WTC11 (cell line): ENCODE measurements around the gene PCDHGC5. TPM values are rescaled to one million over a fixed set of nuclear protein-coding genes. Genes with fewer than 3 reads are reported as not detected.

Experiments
- ATAC-seq: fragments of 200-7000 bp; cut with Tn5 transposase; 2 replicates; pipeline ENCODE4 v1.10.0; 2021; ENCODE audit warnings: mild to moderate bottlenecking, moderate library complexity
- CTCF ChIA-PET: fragments of 300-600 bp; sonication (Branson Sonifier 250); formaldehyde crosslinking; loops from one replicate; lab custom pipeline; 2021; ENCODE audit warnings: antibody characterized with exemption; lab: Charles Lee
- POLR2A ChIA-PET: fragments of 350-600 bp; sonication (Branson Sonifier 250); formaldehyde crosslinking; loops from one replicate; lab custom pipeline; 2021; ENCODE audit warnings: antibody characterized with exemption; lab: Charles Lee
- DNase-seq: peaks from one replicate; pipeline ENCODE4 v3.0.0; 2021; ENCODE audit warnings: low spot score
- H3K27ac Mint-ChIP-seq: 2 replicates; pipeline ENCODE4 v1.8.0; 2021; ENCODE audit warnings: mixed read lengths
- H3K27me3 Mint-ChIP-seq: 2 replicates; pipeline ENCODE4 v1.8.0; 2021; ENCODE audit warnings: low read depth, mild to moderate bottlenecking, moderate library complexity, mixed read lengths
- H3K36me3 Mint-ChIP-seq: 2 replicates; pipeline ENCODE4 v1.8.0; 2021; ENCODE audit warnings: mixed read lengths
- H3K4me1 Mint-ChIP-seq: 2 replicates; pipeline ENCODE4 v1.8.0; 2022; ENCODE audit warnings: mixed read lengths
- H3K4me3 Mint-ChIP-seq: 2 replicates; pipeline ENCODE4 v1.8.0; 2021; ENCODE audit warnings: mild to moderate bottlenecking, moderate library complexity, mixed read lengths
- H3K9me3 Mint-ChIP-seq: 2 replicates; pipeline ENCODE4 v1.8.0; 2021; ENCODE audit warnings: mixed read lengths
- AR ChIP-seq: fragments of 250-450 bp; sonication (Bioruptor Pico); IDR thresholded peaks from 2 replicates; pipeline ENCODE4 v1.9.0; 2021; ENCODE audit warnings: mild to moderate bottlenecking
- ATF6 ChIP-seq: sonication (generic); formaldehyde crosslinking; IDR thresholded peaks from 2 replicates; pipeline ENCODE4 v1.8.1; 2023; ENCODE audit warnings: mild to moderate bottlenecking, missing genetic modification reagents
- CREB1 ChIP-seq: sonication (generic); formaldehyde crosslinking; IDR thresholded peaks from 2 replicates; pipeline ENCODE4 v1.8.0; 2023; ENCODE audit warnings: mild to moderate bottlenecking, missing genetic modification reagents
- ETV6 ChIP-seq: sonication (generic); formaldehyde crosslinking; IDR thresholded peaks from 2 replicates; pipeline ENCODE4 v1.8.1; 2022; ENCODE audit warnings: mild to moderate bottlenecking, missing genetic modification reagents
- FOXJ3 ChIP-seq: sonication (generic); formaldehyde crosslinking; IDR thresholded peaks from 2 replicates; pipeline ENCODE4 v1.9.0; 2021; ENCODE audit warnings: missing genetic modification reagents, mild to moderate bottlenecking, borderline replicate concordance
- GRHL2 ChIP-seq: fragments of 250-450 bp; sonication (Bioruptor Pico); IDR thresholded peaks from 2 replicates; pipeline ENCODE4 v1.8.0; 2022; ENCODE audit warnings: mild to moderate bottlenecking, moderate library complexity; ENCODE audit not compliant: insufficient replicate concordance, severe bottlenecking
- GTF2I ChIP-seq: fragments of 250-450 bp; sonication (Bioruptor Pico); conservative IDR thresholded peaks from 2 replicates; pipeline ENCODE4 v1.4.0; 2021; ENCODE audit warnings: mild to moderate bottlenecking
- MXD4 ChIP-seq: fragments of 250-450 bp; sonication (Bioruptor Pico); IDR thresholded peaks from 2 replicates; pipeline ENCODE4 v1.8.0; 2021; ENCODE audit warnings: mild to moderate bottlenecking, moderate library complexity, borderline replicate concordance
- PRDM15 ChIP-seq: sonication (generic); formaldehyde crosslinking; IDR thresholded peaks from 2 replicates; pipeline ENCODE4 v1.8.0; 2022; ENCODE audit warnings: missing genetic modification reagents
- SMAD3 ChIP-seq: sonication (generic); formaldehyde crosslinking; IDR thresholded peaks from 2 replicates; pipeline ENCODE4 v1.8.0; 2022; ENCODE audit warnings: missing genetic modification reagents, mild to moderate bottlenecking, borderline replicate concordance
- SMAD4 ChIP-seq: sonication (generic); formaldehyde crosslinking; IDR thresholded peaks from 2 replicates; pipeline ENCODE4 v1.8.0; 2022; ENCODE audit warnings: mild to moderate bottlenecking, missing genetic modification reagents
- ZNF121 ChIP-seq: sonication (generic); formaldehyde crosslinking; IDR thresholded peaks from 2 replicates; pipeline ENCODE4 v1.8.0; 2023; ENCODE audit warnings: missing genetic modification reagents
- ZNF138 ChIP-seq: sonication (generic); formaldehyde crosslinking; conservative IDR thresholded peaks from 2 replicates; pipeline ENCODE4 v1.8.1; 2022; ENCODE audit warnings: mild to moderate bottlenecking, moderate library complexity, missing genetic modification reagents
- ZNF425 ChIP-seq: fragments of 250-450 bp; sonication (Bioruptor Pico); conservative IDR thresholded peaks from 2 replicates; pipeline ENCODE4 v1.9.0; 2021; ENCODE audit warnings: mild to moderate bottlenecking
- ZNF671 ChIP-seq: fragments of 250-450 bp; sonication (Bioruptor Pico); IDR thresholded peaks from 2 replicates; pipeline ENCODE4 v1.8.0; 2021; ENCODE audit warnings: mild to moderate bottlenecking
- total RNA-seq: library from RNA; stranded (reverse); gene quantifications from 3 replicates; pipeline ENCODE4 v1.2.3, GENCODE V29; 2021

PCDHGC5 gene
- total RNA-seq, 1 experiment from 2014 or later, result 1.5 TPM

- no peak for TF ChIP-seq GRHL2
- TF ChIP-seq FOXJ3 (CRISPR knock-in tag), result no peak
- TF ChIP-seq, all 79 proteins: peak for 0
Measured at GRCh38 chr5:141529002-141529401, 40.1 kb downstream of the PCDHGC5 start (continued).

- Mint-ChIP-seq H3K4me3 (no peak overlapping the region), H3K27ac (no peak overlapping the region), H3K36me3 (peaks cover 36% of the 10 kb centered on the region), H3K27me3 (no peaks in the 10 kb centered on the region), H3K9me3 (no peaks in the 10 kb centered on the region), H3K4me1 (peaks cover 14% of the 10 kb centered on the region)
- ChIA-PET CTCF (interaction anchor here (1.2 to 1.3 kb wide), 2 partner anchors 51 to 112 kb away, joined by 3 read pairs; partner anchors contain the start of gene PCDHGB7), POLR2A (no interaction called here)
- no peak for TF ChIP-seq ZNF425 (CRISPR knock-in tag)
- ATAC-seq, result no peak
- no peak for DNase-seq
Measured at GRCh38 chr5:141529873-141530272, 41.0 kb downstream of the PCDHGC5 start.

GRCh38 chr5:141532726-141533125 is 43.8 kb downstream of the PCDHGC5 start:
- Mint-ChIP-seq H3K4me3 (no peak overlapping the region), H3K36me3 (peaks cover 30% of the 10 kb centered on the region), H3K4me1 (no peaks in the 10 kb centered on the region), H3K27ac (no peak overlapping the region), H3K9me3 (no peaks in the 10 kb centered on the region), H3K27me3 (no peaks in the 10 kb centered on the region)
- ChIA-PET CTCF (interaction anchor here (1.2 to 2.1 kb wide), 2 partner anchors 8 to 25 kb away, joined by 3 to 9 read pairs; no protein-coding TSS in a partner anchor), POLR2A (no interaction called here)
- ATAC-seq, result no peak
- TF ChIP-seq SMAD3 (CRISPR knock-in tag) (no peak), ZNF671 (CRISPR knock-in tag) (no peak), ZNF425 (CRISPR knock-in tag) (no peak), PRDM15 (CRISPR knock-in tag) (no peak), SMAD4 (CRISPR knock-in tag) (no peak), ATF6 (CRISPR knock-in tag) (no peak)
- DNase-seq, result no peak

- DNase-seq, result no peak
- Mint-ChIP-seq H3K27ac (no peak overlapping the region), H3K9me3 (no peaks in the 10 kb centered on the region), H3K36me3 (peaks cover 20% of the 10 kb centered on the region), H3K4me1 (no peaks in the 10 kb centered on the region), H3K4me3 (no peak overlapping the region), H3K27me3 (no peaks in the 10 kb centered on the region)
- TF ChIP-seq ZNF121 (CRISPR knock-in tag) (no peak), ZNF138 (CRISPR knock-in tag) (no peak), GTF2I (no peak), CREB1 (no peak), MXD4 (CRISPR knock-in tag) (no peak), FOXJ3 (CRISPR knock-in tag) (no peak), AR (no peak), ETV6 (CRISPR knock-in tag) (no peak)
- ChIA-PET CTCF (interaction anchor here (0.6 to 2.1 kb wide), 2 partner anchors 9 to 85 kb away, joined by 3 to 9 read pairs; partner anchors contain the start of gene DIAPH1), POLR2A (interaction anchor here (1.4 kb wide), 1 partner anchor 121 kb away, joined by 4 read pairs; the partner anchor contains the start of gene PCDHGA10)
- ATAC-seq, result no peak
Measured at GRCh38 chr5:141533897-141534296, 45.0 kb downstream of the PCDHGC5 start.
